Kidney (tissue), 14 donors: ENCODE results near the gene OR5C1. TPM values are rescaled to one million over a fixed set of nuclear protein-coding genes. Genes with fewer than 3 reads are reported as not detected.
"Not testable (repeated sequence)": the region's sequence is repeated elsewhere in the genome, so short reads cannot be mapped to it uniquely, and the experiment has no call there.

Experiments used
- DNase-seq, 5 donors: peaks; one replicate each; pipeline ENCODE4 v3.0.0-alpha.2; 2013 to 2020
- FAIRE-seq: peaks from 2 replicates; lab custom pipeline; 2012; peaks lifted over from hg19 to GRCh38; lab: Jason Lieb, UNC
- H3K27ac ChIP-seq, 2 donors: one replicate each; pipeline ENCODE4 v1.7.0; 2013; ENCODE audit warnings: low read depth in 2 of 2, low read length in 2 of 2, inconsistent platforms in 1 of 2
- H3K27me3 ChIP-seq: one replicate; pipeline ENCODE4 v1.7.1; 2013; ENCODE audit warnings: low read length, inconsistent platforms; ENCODE audit not compliant: control insufficient read depth, insufficient read depth
- H3K36me3 ChIP-seq, 3 donors: one replicate each; pipeline versions ENCODE4 v1.7.0 to v1.7.1; 2013; ENCODE audit warnings: low read length in 3 of 3, control low read depth in 1 of 3, inconsistent platforms in 1 of 3; ENCODE audit not compliant: insufficient read depth in 3 of 3, control insufficient read depth in 2 of 3
- H3K4me1 ChIP-seq, 3 donors: one replicate each; pipeline versions ENCODE4 v1.7.0 to v1.7.1; 2013; ENCODE audit warnings: low read length in 3 of 3, inconsistent platforms in 1 of 3, low read depth in 1 of 3; ENCODE audit not compliant: control insufficient read depth in 2 of 3, insufficient read depth in 2 of 3
- H3K4me3 ChIP-seq, 3 donors: one replicate each; pipeline versions ENCODE4 v1.7.0 to v1.8.1; 2013; ENCODE audit warnings: low read length in 3 of 3, control low read depth in 1 of 3, inconsistent platforms in 1 of 3
- H3K9ac ChIP-seq, 3 donors: one replicate each; pipeline versions ENCODE4 v1.7.0 to v1.7.1; 2013; ENCODE audit warnings: low read length in 3 of 3, control low read depth in 1 of 3, inconsistent platforms in 1 of 3
- H3K9me3 ChIP-seq, 3 donors: one replicate each; pipeline versions ENCODE4 v1.7.0 to v1.7.1; 2013; ENCODE audit warnings: low read length in 3 of 3, control low read depth in 1 of 3, inconsistent platforms in 1 of 3; ENCODE audit not compliant: control insufficient read depth in 2 of 3, insufficient read depth in 1 of 3
- CTCF ChIP-seq: IDR thresholded peaks from 3 replicates; pipeline ENCODE4 v1.5.1; 2012; ENCODE audit warnings: mild to moderate bottlenecking, moderate library complexity, borderline replicate concordance; ENCODE audit not compliant: insufficient read depth; ENCODE audit errors: extremely low read depth
- intact Hi-C: fragments of 100-400 bp; cut with DNase I; formaldehyde crosslinking; loops from one replicate; pipeline ENCODE4 v1.11.1; 2022
- polyA plus RNA-seq: library from polyadenylated mRNA; stranded (reverse); fragments of 350-450 nt; fragmentation: Illumina TruSeq; extraction: RNeasy Lipid Tissue Mini Kit (QIAGEN cat#74804); gene quantifications from one replicate; pipeline ENCODE4 v1.2.3, GENCODE V29; 2014; ENCODE audit warnings: low read depth, low replicate concordance; ENCODE audit not compliant: insufficient read depth
- total RNA-seq: library from RNA; stranded (reverse); fragmentation: NEBNext Ultra II Directional; extraction: Animal tissue kit (Norgen Biotek cat#: 25700); gene quantifications from one replicate; pipeline ENCODE4 v1.2.1, GENCODE V29; 2021
- donor health status: control.
- donor health status: control.
- donor health status: control.
- donor health status: control.
- donor health status: control.
- donor health status: DM: yes; HTN: yes; CAD: no.
- donor health status: Normal renal cell carcinoma (clear cell type).

Gene OR5C1
- total and polyA plus RNA-seq, 2 donors from 2014 or later, result not detected

GRCh38 chr9:122837266-122837850 lies 48.6 kb downstream of the OR5C1 start:
- H3K4me3 ChIP-seq, result no peak overlapping the region
- H3K36me3 ChIP-seq, result no peaks in the 10 kb centered on the region
- H3K9me3 ChIP-seq, result no peaks in the 10 kb centered on the region
- H3K27ac ChIP-seq, result no peak overlapping the region
- no peak for FAIRE-seq
- no peaks in the 10 kb centered on the region for H3K4me1 ChIP-seq
- H3K9ac ChIP-seq, result no peak overlapping the region
- no peak for TF ChIP-seq CTCF
- DNase-seq, result no peak
- intact Hi-C loops, result no loop called here
- no peaks in the 10 kb centered on the region for H3K27me3 ChIP-seq

- H3K4me3 ChIP-seq, H3K9ac ChIP-seq, H3K36me3 ChIP-seq, H3K27me3 ChIP-seq, intact Hi-C loops, H3K9me3 ChIP-seq, H3K27ac ChIP-seq, H3K4me1 ChIP-seq, DNase-seq, FAIRE-seq: not testable (repeated sequence)
These were observed 49.7 kb downstream of the OR5C1 start for GRCh38 chr9:122838441-122838840.

Other genes with a start within 250 kb of the OR5C1 start
- not detected for gene OR1N2, start 235.8 kb upstream of the OR5C1 start, total RNA-seq
- not detected for gene OR1N2, start 235.8 kb upstream of the OR5C1 start, polyA plus RNA-seq
- gene OR1L8, start 205.5 kb upstream of the OR5C1 start, total RNA-seq, result not detected
- gene OR1L8, start 205.5 kb upstream of the OR5C1 start, polyA plus RNA-seq, result not detected
- gene OR1Q1, start 174.2 kb upstream of the OR5C1 start, total RNA-seq, result not detected
- gene OR1Q1, start 174.2 kb upstream of the OR5C1 start, polyA plus RNA-seq, result not detected
- not detected for gene OR1B1, start 131.3 kb upstream of the OR5C1 start, total RNA-seq
- not detected for gene OR1B1, start 131.3 kb upstream of the OR5C1 start, polyA plus RNA-seq
- gene OR1L1, start 127.2 kb upstream of the OR5C1 start, total RNA-seq, result not detected
- gene OR1L1, start 127.2 kb upstream of the OR5C1 start, polyA plus RNA-seq, result not detected
- not detected for gene OR1L3, start 113.8 kb upstream of the OR5C1 start, total RNA-seq
- gene OR1L3, start 113.8 kb upstream of the OR5C1 start, polyA plus RNA-seq, result not detected
- not detected for gene OR1L4, start 64.9 kb upstream of the OR5C1 start, total RNA-seq
- not detected for gene OR1L4, start 64.9 kb upstream of the OR5C1 start, polyA plus RNA-seq
- gene OR1L6, start 46.6 kb upstream of the OR5C1 start, total RNA-seq, result not detected
- not detected for gene OR1L6, start 46.6 kb upstream of the OR5C1 start, polyA plus RNA-seq
- not detected for gene OR1K1, start 11.2 kb downstream of the OR5C1 start, total RNA-seq
- not detected for gene OR1K1, start 11.2 kb downstream of the OR5C1 start, polyA plus RNA-seq
- gene PDCL, start 39.7 kb downstream of the OR5C1 start, total RNA-seq, result 15.0 TPM
- 8.3 TPM for gene PDCL, start 39.7 kb downstream of the OR5C1 start, polyA plus RNA-seq
- gene RC3H2, start 116.4 kb downstream of the OR5C1 start, total RNA-seq, result 49.9 TPM
- 9.8 TPM for gene RC3H2, start 116.4 kb downstream of the OR5C1 start, polyA plus RNA-seq
- 9.8 TPM for gene ZBTB6, start 124.4 kb downstream of the OR5C1 start, total RNA-seq
- 2.0 TPM for gene ZBTB6, start 124.4 kb downstream of the OR5C1 start, polyA plus RNA-seq
- 8.2 TPM for gene ZBTB26, start 142.6 kb downstream of the OR5C1 start, total RNA-seq
- 3.4 TPM for gene ZBTB26, start 142.6 kb downstream of the OR5C1 start, polyA plus RNA-seq
- gene RABGAP1, start 152.1 kb downstream of the OR5C1 start, total RNA-seq, result 61.1 TPM
- gene RABGAP1, start 152.1 kb downstream of the OR5C1 start, polyA plus RNA-seq, result 13.7 TPM
- gene GPR21, start 244.7 kb downstream of the OR5C1 start, total RNA-seq, result 4.1 TPM
- 0.34 TPM for gene GPR21, start 244.7 kb downstream of the OR5C1 start, polyA plus RNA-seq